Mucosa of stomach (tissue), 1 donor: ENCODE data around the gene SMTNL2.
"Not testable (repeated sequence)": the region's sequence is repeated elsewhere in the genome, so short reads cannot be mapped to it uniquely, and the experiment has no call there.

ENCODE experiments used
- H3K27me3 ChIP-seq: one replicate; pipeline ENCODE4 v1.7.0; 2013; ENCODE audit warnings: mild to moderate bottlenecking, low read length; ENCODE audit not compliant: control insufficient read depth, insufficient read depth
- H3K36me3 ChIP-seq: one replicate; pipeline ENCODE4 v1.7.0; 2013; ENCODE audit warnings: low read length; ENCODE audit not compliant: control insufficient read depth, insufficient read depth
- H3K4me1 ChIP-seq: one replicate; pipeline ENCODE4 v1.7.0; 2013; ENCODE audit warnings: mild to moderate bottlenecking, low read length; ENCODE audit not compliant: control insufficient read depth, insufficient read depth
- H3K4me3 ChIP-seq: one replicate; pipeline ENCODE4 v1.7.0; 2013; ENCODE audit warnings: low read length
- H3K9ac ChIP-seq: one replicate; pipeline ENCODE4 v1.7.0; 2013; ENCODE audit warnings: mild to moderate bottlenecking, low read length, moderate library complexity
- H3K9me3 ChIP-seq: one replicate; pipeline ENCODE4 v1.7.0; 2013; ENCODE audit warnings: mild to moderate bottlenecking, low read length, moderate library complexity; ENCODE audit not compliant: control insufficient read depth
- donor health status: Pancreatic carcinoma.

Gene SMTNL2

DNA sequence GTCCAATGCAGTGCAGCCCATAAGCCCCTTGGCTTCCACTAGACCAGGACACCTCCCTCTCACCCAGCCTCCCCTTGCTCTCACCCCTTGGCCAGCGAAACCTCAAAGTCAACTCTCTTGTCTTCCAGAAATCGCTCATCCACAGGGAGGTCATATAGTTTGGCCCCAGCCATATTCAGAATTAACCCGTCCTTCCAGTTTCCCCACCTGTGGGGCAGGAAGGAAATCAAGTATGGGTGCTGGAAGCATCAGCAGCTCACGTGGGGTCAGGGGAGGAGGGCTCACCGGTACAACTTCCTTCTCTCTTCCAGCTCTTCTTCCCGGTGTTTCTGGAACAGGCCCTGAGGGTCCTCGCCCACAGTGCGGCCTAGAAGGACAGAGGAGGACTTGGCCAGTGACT, 54.4 kb downstream of the SMTNL2 start:
- peaks cover 15% of the 10 kb centered on the region for H3K4me1 ChIP-seq
- not testable (repeated sequence) for H3K9ac ChIP-seq, H3K9me3 ChIP-seq, H3K36me3 ChIP-seq, H3K4me3 ChIP-seq
- peaks cover 49% of the 10 kb centered on the region for H3K27me3 ChIP-seq

GRCh38 chr17:4639301-4640059, 55.2 kb downstream of the SMTNL2 start:
- H3K9ac ChIP-seq, H3K4me3 ChIP-seq, H3K36me3 ChIP-seq, H3K9me3 ChIP-seq: not testable (repeated sequence)
- Histone ChIP-seq H3K27me3 (peaks cover 49% of the 10 kb centered on the region), H3K4me1 (peaks cover 15% of the 10 kb centered on the region)

GRCh38 chr17:4640569-4641188, 56.4 kb downstream of the SMTNL2 start:
- H3K4me3 ChIP-seq, H3K9me3 ChIP-seq, H3K36me3 ChIP-seq, H3K9ac ChIP-seq: not testable (repeated sequence)
- Histone ChIP-seq H3K27me3 (peaks cover 43% of the 10 kb centered on the region), H3K4me1 (peaks cover 15% of the 10 kb centered on the region)

DNA sequence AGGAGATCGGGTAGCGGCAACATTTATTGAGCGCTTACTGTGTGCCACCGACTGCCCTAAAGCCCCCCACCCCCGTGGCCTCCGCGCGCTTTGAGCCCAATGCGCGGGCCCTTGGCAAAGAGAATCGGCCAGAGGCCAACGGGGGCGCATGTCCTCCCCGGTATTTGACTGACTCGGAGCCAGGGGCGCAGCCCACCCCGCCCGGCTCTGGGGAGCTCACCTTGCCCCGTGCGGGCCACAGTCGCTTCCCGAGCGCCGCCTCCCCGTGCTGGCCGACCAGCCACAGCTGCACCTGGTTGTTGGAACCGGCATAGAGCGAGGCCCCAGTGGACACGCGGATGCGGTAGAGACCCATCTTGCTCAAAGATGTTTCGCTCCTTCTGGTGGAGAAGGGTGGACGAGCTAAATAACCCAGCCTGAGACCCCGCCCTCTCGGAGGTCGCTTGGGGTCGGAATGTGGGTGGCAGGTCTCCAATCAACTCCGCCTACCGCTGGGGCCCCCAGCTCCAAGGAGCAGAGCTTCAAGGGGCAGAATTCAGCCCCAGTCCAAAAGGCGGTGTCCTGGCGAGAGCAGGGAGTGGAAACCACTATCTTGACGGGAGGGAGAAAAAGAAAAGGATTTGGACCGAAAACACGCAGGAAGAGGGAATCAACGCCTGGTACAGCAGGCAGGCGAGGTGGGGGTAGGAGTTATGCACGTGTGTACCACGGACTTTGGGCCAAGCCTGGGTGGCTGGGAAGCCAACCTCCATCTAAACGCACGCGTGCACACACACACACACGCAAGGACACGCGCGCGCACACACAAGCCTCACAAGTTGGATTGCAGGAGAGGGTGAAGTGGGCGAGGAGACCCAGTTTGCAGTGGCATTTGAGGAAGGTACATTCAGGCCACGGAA, 57.2 kb downstream of the SMTNL2 start, which contains the start of gene ALOX15:
TSS of gene ALOX15 (minus strand) at position 382 of the 899 bp plus-strand sequence. CDS start at position 355, 27 bp downstream.
- no peak within 1 kb of the TSS for H3K9ac ChIP-seq
- H3K27me3 ChIP-seq: peaks cover 37% of the 10 kb centered on the region
- no peak within 1 kb of the TSS for H3K4me3 ChIP-seq
- no peaks in the 10 kb centered on the region for H3K36me3 ChIP-seq
- no peaks in the 10 kb centered on the region for H3K9me3 ChIP-seq
- peaks cover 15% of the 10 kb centered on the region for H3K4me1 ChIP-seq

- no peaks in the 10 kb centered on the region for H3K9me3 ChIP-seq
- no peak overlapping the region for H3K4me3 ChIP-seq
- H3K27me3 ChIP-seq: peaks cover 30% of the 10 kb centered on the region
- peaks cover 15% of the 10 kb centered on the region for H3K4me1 ChIP-seq
- H3K9ac ChIP-seq: no peak overlapping the region
- no peaks in the 10 kb centered on the region for H3K36me3 ChIP-seq
Observed at GRCh38 chr17:4642286-4642685, 58.0 kb downstream of the SMTNL2 start.

DNA sequence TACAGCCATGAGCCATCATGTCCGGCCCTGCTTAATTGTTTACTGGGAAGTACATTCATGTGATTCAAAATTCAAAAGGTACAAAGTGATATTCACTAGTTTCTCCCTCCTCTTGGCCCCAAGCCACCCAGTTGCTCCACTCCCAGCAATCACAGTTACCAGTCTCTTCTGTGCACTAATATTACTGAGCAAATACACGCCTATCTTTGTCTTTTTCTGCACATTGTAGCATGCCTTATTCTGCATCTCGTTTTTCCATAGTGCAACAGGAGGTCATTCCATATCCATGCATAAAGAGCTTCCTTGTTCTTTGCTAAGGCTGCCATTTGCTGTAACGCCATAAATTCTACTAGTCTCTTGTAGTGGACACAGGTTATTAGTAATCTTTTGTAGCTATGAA, 59.3 kb downstream of the SMTNL2 start:
- H3K27me3 ChIP-seq: peaks cover 28% of the 10 kb centered on the region
- H3K4me3 ChIP-seq: no peak overlapping the region
- no peaks in the 10 kb centered on the region for H3K9me3 ChIP-seq
- no peaks in the 10 kb centered on the region for H3K36me3 ChIP-seq
- peaks cover 15% of the 10 kb centered on the region for H3K4me1 ChIP-seq
- H3K9ac ChIP-seq: no peak overlapping the region

DNA sequence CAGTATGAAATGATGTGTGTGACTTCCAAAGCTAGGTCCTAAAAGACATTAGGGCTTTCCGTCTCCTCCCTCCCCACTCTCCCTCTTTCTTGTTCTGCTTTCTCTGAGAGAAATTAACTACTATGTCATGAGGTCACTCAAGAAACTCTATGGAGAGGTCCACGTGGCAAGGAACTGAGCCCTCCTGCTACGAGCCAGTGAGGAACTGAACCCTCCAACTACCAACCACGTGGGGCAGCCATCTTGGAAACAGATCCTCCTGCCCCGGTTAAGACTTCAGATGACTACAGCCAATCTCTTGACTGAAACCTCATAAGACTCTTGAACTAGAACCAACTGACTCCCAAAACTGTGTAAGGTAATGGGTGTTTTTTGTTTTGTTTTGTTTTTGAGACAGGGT, 61.3 kb downstream of the SMTNL2 start:
- Histone ChIP-seq H3K4me1 (peaks cover 10% of the 10 kb centered on the region), H3K4me3 (no peak overlapping the region), H3K36me3 (no peaks in the 10 kb centered on the region), H3K9ac (no peak overlapping the region), H3K27me3 (peaks cover 19% of the 10 kb centered on the region), H3K9me3 (no peaks in the 10 kb centered on the region)

DNA sequence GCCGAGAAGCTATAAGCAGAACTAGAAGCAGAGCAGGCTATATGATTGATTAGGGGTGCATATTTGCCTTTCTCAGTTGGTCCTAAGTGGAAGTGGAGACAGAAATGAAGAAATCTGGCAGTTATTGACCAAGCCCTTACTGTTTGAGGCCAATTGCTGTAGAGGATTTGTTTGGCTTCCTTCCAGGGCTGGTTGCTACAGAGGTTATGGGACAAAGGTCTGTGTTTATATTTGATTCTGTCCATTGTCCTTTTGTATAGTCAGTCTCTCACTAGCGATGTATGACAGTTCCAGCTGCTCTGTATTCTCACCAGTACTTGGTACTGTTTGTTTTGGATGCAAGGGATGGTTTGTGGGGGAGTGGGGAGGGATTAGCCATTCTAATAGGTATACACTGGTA, 64.4 kb downstream of the SMTNL2 start:
- Histone ChIP-seq H3K4me3 (no peak overlapping the region), H3K27me3 (no peaks in the 10 kb centered on the region), H3K36me3 (no peaks in the 10 kb centered on the region), H3K9me3 (no peaks in the 10 kb centered on the region), H3K4me1 (no peaks in the 10 kb centered on the region), H3K9ac (no peak overlapping the region)

GRCh38 chr17:4652997-4653396, 68.7 kb downstream of the SMTNL2 start:
- Histone ChIP-seq H3K9me3 (no peaks in the 10 kb centered on the region), H3K36me3 (no peaks in the 10 kb centered on the region), H3K9ac (no peak overlapping the region), H3K4me1 (no peaks in the 10 kb centered on the region), H3K27me3 (no peaks in the 10 kb centered on the region), H3K4me3 (no peak overlapping the region)

- H3K36me3 ChIP-seq, H3K9ac ChIP-seq, H3K4me3 ChIP-seq, H3K4me1 ChIP-seq, H3K9me3 ChIP-seq, H3K27me3 ChIP-seq: not testable (repeated sequence)
Observed at GRCh38 chr17:4655933-4656332, 71.6 kb downstream of the SMTNL2 start.

GRCh38 chr17:4657678-4658077, 73.3 kb downstream of the SMTNL2 start:
- no peaks in the 10 kb centered on the region for H3K4me1 ChIP-seq
- no peaks in the 10 kb centered on the region for H3K27me3 ChIP-seq
- H3K9me3 ChIP-seq: no peaks in the 10 kb centered on the region
- no peak overlapping the region for H3K4me3 ChIP-seq
- H3K9ac ChIP-seq: no peak overlapping the region
- no peaks in the 10 kb centered on the region for H3K36me3 ChIP-seq
